Astrocyte of the cerebellum (primary cell): ENCODE measurements around the gene ATXN1.

Experiments used
- DNase-seq: peaks from one replicate; pipeline ENCODE4 v3.0.0-alpha.2; 2011; ENCODE audit warnings: low read depth
- H3K4me3 ChIP-seq: 2 replicates; pipeline ENCODE4 v1.5.1; 2011; ENCODE audit warnings: mild to moderate bottlenecking, low read depth, low read length, moderate library complexity
- CTCF ChIP-seq: IDR thresholded peaks from 2 replicates; pipeline ENCODE4 v1.5.1; 2012; ENCODE audit warnings: low read length, low read depth, moderate library complexity, mild to moderate bottlenecking; ENCODE audit errors: missing control alignments
- in situ Hi-C: cut with HindIII; loops from 2 replicates; pipeline ENCODE4 v1.10.0; 2017; ENCODE audit warnings: low sequenced_read_pairs

Gene ATXN1

GRCh38 chr6:16302721-16303552 is 458.3 kb downstream of the ATXN1 start:
- no peak for TF ChIP-seq CTCF
- in situ Hi-C loops: no loop called here
- H3K4me3 ChIP-seq: no peak overlapping the region
- no peak for DNase-seq

GRCh38 chr6:16301511-16301910 is 459.7 kb downstream of the ATXN1 start:
- no peak for DNase-seq
- H3K4me3 ChIP-seq: no peak overlapping the region
- no peak for TF ChIP-seq CTCF
- in situ Hi-C loops: no loop called here

- no peak for TF ChIP-seq CTCF
- in situ Hi-C loops: loop anchor here (10.0 kb wide), 1 partner anchor 55 kb away; no protein-coding TSS in a partner anchor
- no peak for DNase-seq
- no peak overlapping the region for H3K4me3 ChIP-seq
Measured at GRCh38 chr6:16299861-16300260, 461.4 kb downstream of the ATXN1 start.

GRCh38 chr6:16296061-16296670 is 465.1 kb downstream of the ATXN1 start:
- in situ Hi-C loops: loop anchor here (10.0 kb wide), 1 partner anchor 59 kb away; no protein-coding TSS in a partner anchor
- no peak for DNase-seq
- H3K4me3 ChIP-seq: no peak overlapping the region
- no peak for TF ChIP-seq CTCF

- TF ChIP-seq CTCF: no peak
- DNase-seq: no peak
- H3K4me3 ChIP-seq: no peak overlapping the region
- in situ Hi-C loops: loop anchor here (10.0 kb wide), 1 partner anchor 59 kb away; no protein-coding TSS in a partner anchor
Measured at GRCh38 chr6:16295471-16295870, 465.8 kb downstream of the ATXN1 start.

- no peak for DNase-seq
- in situ Hi-C loops: loop anchor here (10.0 kb wide), 1 partner anchor 60 kb away; no protein-coding TSS in a partner anchor
- no peak overlapping the region for H3K4me3 ChIP-seq
- no peak for TF ChIP-seq CTCF
Measured at GRCh38 chr6:16295060-16295459, 466.2 kb downstream of the ATXN1 start.
